ENCODE measurements around the gene PCDH19. TPM values are rescaled to one million over a fixed set of nuclear protein-coding genes. Genes with fewer than 3 reads are reported as not detected.

The PCDH19 gene
- total and polyA plus RNA-seq, 9 donors, result 1.2 to 4.4 (median 3.0) TPM

- H3K36me3 ChIP-seq, result no peaks in the 10 kb centered on the region
- peaks cover 3% of the 10 kb centered on the region for H3K4me1 ChIP-seq (ENCODE audit: insufficient read depth)
- intact Hi-C loops (cut with DNase I), result no loop called here
- 2 to 4% (median 4%) methylated on average over 5 of the region's 5 CpGs for WGBS, 3 donors
- H3K9me3 ChIP-seq, result no peaks in the 10 kb centered on the region
- no peak overlapping the region for H3K4me3 ChIP-seq
- TF ChIP-seq CTCF (IDR thresholded peaks at IDR 0.05) (peak; percentile 33 to 37 (median 34)), POLR2A (IDR thresholded peaks at IDR 0.05) (no peak)
- DNase-seq, result peak; percentile 21 to 54 (median 40)
- H3K27me3 ChIP-seq, result no peaks in the 10 kb centered on the region
- no peak overlapping the region for H3K27ac ChIP-seq
These were observed 3.2 kb upstream of the PCDH19 start for GRCh38 chrX:100413229-100413628.

GRCh38 chrX:100411802-100412715, 2.0 kb upstream of the PCDH19 start:
- H3K27me3 ChIP-seq, result no peaks in the 10 kb centered on the region
- no peak overlapping the region for H3K4me3 ChIP-seq
- WGBS, 3 donors, result 55 to 66% (median 62%) methylated on average over 36 of the region's 36 CpGs
- no peak for TF ChIP-seq POLR2A (IDR thresholded peaks at IDR 0.05)
- peaks cover 2% of the 10 kb centered on the region for H3K4me1 ChIP-seq (ENCODE audit: insufficient read depth)
- no peaks in the 10 kb centered on the region for H3K36me3 ChIP-seq
- H3K9me3 ChIP-seq, result no peaks in the 10 kb centered on the region
- intact Hi-C loops (cut with DNase I), result no loop called here
- no peak overlapping the region for H3K27ac ChIP-seq
- no peak for DNase-seq

GRCh38 chrX:100410901-100411801, 1.1 kb upstream of the PCDH19 start:
- H3K4me3 ChIP-seq, result peak overlapping the region; percentile 28
- H3K36me3 ChIP-seq, result no peaks in the 10 kb centered on the region
- peaks cover 2% of the 10 kb centered on the region for H3K4me1 ChIP-seq (ENCODE audit: insufficient read depth)
- no peaks in the 10 kb centered on the region for H3K27me3 ChIP-seq
- WGBS, 3 donors, result 29 to 41% (median 36%) methylated on average over 52 to 53 of the region's 53 CpGs
- intact Hi-C loops (cut with DNase I), result no loop called here
- peak in 2 of 5 donors; percentile 20 to 31 for DNase-seq
- TF ChIP-seq POLR2A (IDR thresholded peaks at IDR 0.05) (no peak), CTCF (IDR thresholded peaks at IDR 0.05) (no peak), EP300 (IDR thresholded peaks at IDR 0.05) (no peak)
- H3K9me3 ChIP-seq, result no peaks in the 10 kb centered on the region
- H3K27ac ChIP-seq, result no peak overlapping the region

- 35 to 40% (median 40%) methylated on average over 79 to 87 of the region's 87 CpGs for WGBS, 3 donors
- Histone ChIP-seq H3K4me1 (ENCODE audit: insufficient read depth) (peaks cover 2% of the 10 kb centered on the region), H3K27ac (no peak overlapping the region), H3K36me3 (no peaks in the 10 kb centered on the region), H3K4me3 (peak overlapping the region; percentile 28), H3K27me3 (no peaks in the 10 kb centered on the region), H3K9me3 (no peaks in the 10 kb centered on the region)
- intact Hi-C loops (cut with DNase I), result no loop called here
- TF ChIP-seq CTCF (IDR thresholded peaks at IDR 0.05) (no peak), EP300 (IDR thresholded peaks at IDR 0.05) (no peak), POLR2A (IDR thresholded peaks at IDR 0.05) (no peak)
- DNase-seq, result peak in 2 of 5 donors; percentile 17 to 28
These were observed 1.1 kb downstream of the PCDH19 start for GRCh38 chrX:100408713-100409609.
